ENCODE data around the gene ADGRA3.

DNA sequence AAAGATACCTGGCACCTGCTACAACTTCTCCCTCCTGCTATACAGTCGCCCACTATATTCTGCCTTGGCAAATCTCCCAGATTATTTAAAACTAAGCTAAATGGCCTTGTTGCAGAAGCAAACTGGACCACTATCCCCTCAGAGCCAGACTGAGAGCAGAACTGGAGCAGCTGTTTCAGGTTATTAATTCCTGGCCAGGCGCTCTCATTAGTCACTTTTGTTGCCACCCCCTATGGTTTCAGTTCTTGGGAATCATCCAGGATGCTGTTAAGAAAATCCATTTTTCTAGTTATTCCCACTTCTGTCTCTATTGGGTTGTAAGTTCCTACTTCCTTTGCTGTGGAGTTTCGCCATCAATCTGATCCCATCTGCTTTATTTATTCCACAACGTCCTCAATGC is 30.1 kb downstream of the ADGRA3 start:
- TF ChIP-seq CTCF (IDR thresholded peaks at IDR 0.05) (no peak), POLR2A (IDR thresholded peaks at IDR 0.05) (no peak), POLR2AphosphoS5 (IDR thresholded peaks at IDR 0.05) (no peak), EP300 (IDR thresholded peaks at IDR 0.05) (no peak)
